ENCODE data around the gene SF3B4.
A peak's percentile ranks its signal among the peaks of the same experiment; 100 is the strongest.
"Not testable (repeated sequence)": the region's sequence is repeated elsewhere in the genome, so short reads cannot be mapped to it uniquely, and the experiment has no call there.

SF3B4 gene

DNA sequence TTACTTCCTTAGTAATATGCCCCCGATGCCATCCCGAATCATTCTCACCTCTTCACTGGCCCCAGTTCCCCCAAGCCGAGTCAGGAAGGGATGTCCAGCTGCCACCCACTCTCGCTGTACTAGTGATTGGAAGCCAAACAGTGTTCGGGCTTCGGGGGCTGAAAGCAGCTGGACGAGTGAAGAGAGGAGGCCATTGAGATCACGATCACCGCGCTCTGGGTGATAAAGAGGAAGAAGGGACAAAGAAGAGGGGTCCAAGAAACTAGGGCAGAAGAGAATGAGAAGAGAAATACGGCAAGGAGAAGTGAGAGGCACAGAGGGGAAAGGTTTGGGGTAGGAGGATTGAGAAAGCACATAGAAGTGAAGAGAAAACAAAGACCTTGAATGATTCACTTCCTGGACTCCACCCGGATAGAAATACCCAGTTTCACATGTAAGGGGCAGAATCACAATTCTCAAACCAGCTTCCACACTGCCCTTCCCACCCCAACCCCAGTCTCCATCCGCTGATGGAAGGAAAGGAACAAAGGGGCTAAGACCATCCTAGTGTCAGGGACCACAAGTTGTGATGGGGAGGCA, 3.7 kb upstream of the SF3B4 start:
- DNase-seq: no peak

DNA sequence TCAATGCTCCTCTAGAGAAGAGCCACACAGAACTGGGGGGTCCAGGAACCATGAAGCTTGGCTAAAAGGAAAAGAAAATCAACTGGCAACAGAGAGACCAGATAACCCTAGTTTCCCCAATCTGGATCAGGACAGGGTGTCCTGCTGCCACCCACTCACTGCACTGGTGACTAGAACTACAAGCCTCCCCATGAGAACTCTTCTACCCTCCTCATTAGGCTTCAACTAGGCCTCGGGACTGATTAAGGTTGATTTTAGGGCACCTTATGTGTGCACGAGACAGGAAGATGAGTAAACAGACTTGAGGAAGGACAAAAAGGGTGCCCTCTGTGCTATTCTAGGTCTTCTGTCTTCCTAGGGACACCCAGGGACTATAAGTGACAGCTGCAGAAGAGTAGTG, 2.3 kb upstream of the SF3B4 start:
- no peak for DNase-seq

DNA sequence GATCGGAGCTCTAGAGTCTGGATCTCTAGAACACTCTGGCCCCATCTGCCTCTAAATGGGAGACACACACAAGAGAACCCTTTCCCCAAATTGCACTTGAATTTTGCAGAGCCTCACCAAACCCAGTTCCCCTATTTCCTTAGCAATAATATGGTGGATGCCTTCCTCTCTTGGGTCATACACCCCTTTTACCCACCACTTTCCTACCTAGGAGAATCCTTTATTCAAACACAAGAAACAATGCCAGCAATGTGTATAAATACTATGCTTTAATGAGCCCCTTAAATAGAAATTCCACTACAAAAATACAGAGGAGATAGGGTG, 760 bp upstream of the SF3B4 start:
- no peak for DNase-seq

- no peak for DNase-seq
Observed at GRCh38 chr1:149927056-149927562, 494 bp downstream of the SF3B4 start.

DNA sequence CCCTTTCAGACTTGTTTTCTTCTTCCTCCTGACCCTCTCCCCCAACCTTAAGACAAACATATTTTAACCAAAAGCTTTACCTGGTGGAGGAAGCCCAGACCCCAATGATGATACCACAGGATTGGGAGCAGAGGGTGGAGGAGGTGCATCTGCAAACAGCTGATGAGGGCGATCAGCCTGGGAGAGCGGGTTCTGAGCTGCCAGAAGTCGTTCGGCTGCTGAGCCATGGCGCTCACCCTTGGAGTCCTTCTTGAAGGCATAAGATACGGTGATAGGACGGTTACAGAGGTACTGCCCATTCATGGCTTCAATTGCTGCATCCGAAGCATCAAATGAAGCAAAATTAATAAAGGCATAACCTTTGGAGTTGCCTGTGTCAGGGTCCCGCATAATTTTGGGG, 1.3 kb downstream of the SF3B4 start:
- DNase-seq: no peak

GRCh38 chr1:149925751-149926150, 1.9 kb downstream of the SF3B4 start:
- DNase-seq: no peak

- no peak for DNase-seq
Observed at GRCh38 chr1:149925345-149925744, 2.3 kb downstream of the SF3B4 start.

GRCh38 chr1:149923626-149924025, 4.0 kb downstream of the SF3B4 start:
- no peak for DNase-seq

GRCh38 chr1:149917571-149918144, 9.9 kb downstream of the SF3B4 start, which contains the start of gene SV2A:
Gene SV2A, minus strand, starts transcription at chr1:149917844. Its CDS starts 4,004 bp downstream, at chr1:149913840.
- DNase-seq: peak; percentile 87 to 88

DNA sequence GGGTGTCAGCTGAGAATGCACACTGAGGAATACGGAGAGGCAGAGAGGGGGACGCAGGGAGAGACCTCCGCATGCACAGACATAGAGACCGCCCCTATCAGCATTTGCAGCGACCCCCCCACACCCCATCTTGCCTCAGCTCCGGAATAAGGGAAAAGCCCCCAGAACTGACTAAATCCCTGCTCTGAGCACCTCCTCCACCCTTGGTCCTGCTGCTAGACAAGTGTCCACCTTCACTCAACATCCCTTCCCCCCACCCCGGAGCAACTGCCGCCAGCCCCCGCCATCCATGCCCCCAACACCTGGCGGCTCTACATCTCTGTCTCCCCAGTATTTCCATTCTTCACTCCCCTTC, 10.7 kb downstream of the SF3B4 start:
- DNase-seq: no peak

DNA sequence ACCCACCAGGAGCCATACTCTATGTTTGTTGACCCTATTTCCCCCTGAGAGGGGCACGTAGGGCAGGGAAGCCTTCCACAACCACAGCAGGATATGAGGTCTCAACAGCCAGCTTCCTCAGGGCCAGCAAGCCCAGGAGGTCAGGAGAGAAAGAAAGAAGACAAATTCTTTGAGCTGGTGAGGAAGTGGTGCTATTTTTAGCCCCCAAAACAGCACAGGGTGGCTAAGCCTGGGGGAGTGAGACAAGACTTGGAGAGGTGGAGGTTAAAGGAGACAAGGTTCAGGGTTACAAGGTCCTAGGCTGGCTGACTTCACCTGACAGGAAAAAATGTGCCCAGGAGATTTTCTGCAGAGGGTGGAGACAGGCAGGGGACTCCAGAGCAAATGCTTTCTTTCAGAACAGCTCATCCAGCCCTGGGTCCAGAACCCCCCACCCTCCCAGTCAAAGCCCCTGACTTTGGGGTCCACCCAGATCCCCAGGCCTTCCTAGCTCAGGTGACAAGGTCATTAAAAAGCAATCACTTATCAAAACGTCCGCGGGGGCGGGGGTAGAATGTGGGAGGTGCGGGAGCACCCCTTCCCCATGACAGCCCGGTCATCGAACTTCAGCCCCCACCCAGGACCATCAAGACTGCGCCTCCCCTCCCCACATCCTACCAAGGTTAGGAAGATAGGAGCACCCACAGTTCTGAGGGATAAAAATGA, 11.3 kb downstream of the SF3B4 start:
- no peak for DNase-seq

DNA sequence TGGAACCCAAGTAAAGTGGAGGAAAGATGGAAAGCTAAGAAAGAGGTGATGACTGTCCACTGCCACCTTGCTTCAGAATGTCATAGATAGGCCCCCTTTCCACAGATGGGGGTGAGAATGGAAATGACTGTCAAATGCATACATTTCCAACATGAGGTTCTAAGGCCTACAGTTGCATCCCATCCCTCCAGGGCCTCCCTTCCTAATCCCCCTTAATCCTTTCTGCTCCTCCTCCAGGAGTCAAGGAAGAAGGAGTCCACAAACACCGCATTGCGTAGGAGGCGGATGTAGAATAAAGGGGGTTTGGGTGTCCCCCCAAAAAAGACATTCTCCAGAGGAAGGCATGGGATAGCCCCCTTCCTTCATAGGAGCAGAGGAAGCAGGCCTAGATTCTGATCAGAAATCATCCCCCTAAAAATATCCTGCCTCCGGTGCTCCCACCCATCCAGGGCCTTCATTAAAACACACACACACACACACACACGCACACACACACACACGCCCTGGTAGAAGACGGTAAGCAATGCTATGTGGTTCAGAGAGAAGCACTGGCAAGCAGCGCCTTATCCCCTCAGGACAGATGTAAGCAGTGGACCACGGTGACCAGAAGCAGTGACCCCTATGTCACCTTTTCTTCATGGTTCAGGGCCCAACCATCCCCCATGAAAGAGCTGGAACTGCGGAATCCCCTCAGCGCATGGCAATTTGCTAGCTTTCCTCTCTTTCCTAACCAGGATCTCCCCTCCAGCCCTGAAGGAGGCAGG, 12.0 kb downstream of the SF3B4 start:
- DNase-seq: no peak

GRCh38 chr1:149914545-149914944, 13.1 kb downstream of the SF3B4 start:
- no peak for DNase-seq

DNA sequence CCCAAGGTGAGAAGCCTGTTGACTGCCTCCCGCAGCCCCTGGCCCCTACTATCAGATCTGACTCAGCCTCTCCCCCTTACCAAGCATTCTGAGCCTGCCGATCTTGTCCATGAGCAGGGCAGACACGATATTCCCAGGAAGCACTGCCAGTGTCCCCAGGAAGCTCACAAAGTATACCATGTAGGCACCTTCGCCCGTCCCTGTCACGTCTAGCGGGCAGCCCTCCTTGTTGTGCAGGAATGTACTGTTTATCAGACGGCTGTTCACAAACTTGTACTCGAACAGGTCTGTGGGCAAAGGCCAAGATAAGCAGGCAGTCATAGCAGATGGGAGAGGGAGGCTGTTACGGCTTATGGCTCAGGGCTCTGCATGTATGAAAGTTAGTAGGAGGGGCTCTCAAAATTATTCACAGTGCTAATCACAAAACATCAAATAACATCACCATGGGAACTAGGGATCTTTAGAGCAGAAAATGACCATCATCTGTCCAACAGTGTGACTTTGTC, 21.0 kb downstream of the SF3B4 start:
- DNase-seq: no peak

- DNase-seq: no peak
Observed at GRCh38 chr1:149903836-149904491, 23.6 kb downstream of the SF3B4 start.

GRCh38 chr1:149899460-149900284, 27.9 kb downstream of the SF3B4 start, which contains the start of gene BOLA1:
Gene BOLA1, plus strand, starts transcription at chr1:149899568. Its CDS starts 492 bp downstream, at chr1:149900060.
- DNase-seq: peak; percentile 94 to 98

- DNase-seq: no peak
Observed at GRCh38 chr1:149896575-149896974, 31.0 kb downstream of the SF3B4 start.

DNA sequence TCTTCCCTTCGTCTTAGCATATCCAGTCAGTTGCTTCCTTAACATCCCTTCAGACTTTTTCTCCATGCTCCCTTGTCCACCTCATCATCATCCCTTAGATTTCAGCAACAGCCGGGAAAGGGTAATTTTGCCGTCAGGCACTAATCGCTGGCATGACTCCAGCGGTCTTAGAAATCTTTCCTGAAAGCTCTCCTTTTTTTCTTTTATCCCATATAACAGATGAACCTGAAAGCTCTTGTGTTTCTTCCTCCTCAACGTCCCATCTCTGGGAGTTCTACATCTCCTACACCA, 38.7 kb downstream of the SF3B4 start:
- DNase-seq: no peak

DNA sequence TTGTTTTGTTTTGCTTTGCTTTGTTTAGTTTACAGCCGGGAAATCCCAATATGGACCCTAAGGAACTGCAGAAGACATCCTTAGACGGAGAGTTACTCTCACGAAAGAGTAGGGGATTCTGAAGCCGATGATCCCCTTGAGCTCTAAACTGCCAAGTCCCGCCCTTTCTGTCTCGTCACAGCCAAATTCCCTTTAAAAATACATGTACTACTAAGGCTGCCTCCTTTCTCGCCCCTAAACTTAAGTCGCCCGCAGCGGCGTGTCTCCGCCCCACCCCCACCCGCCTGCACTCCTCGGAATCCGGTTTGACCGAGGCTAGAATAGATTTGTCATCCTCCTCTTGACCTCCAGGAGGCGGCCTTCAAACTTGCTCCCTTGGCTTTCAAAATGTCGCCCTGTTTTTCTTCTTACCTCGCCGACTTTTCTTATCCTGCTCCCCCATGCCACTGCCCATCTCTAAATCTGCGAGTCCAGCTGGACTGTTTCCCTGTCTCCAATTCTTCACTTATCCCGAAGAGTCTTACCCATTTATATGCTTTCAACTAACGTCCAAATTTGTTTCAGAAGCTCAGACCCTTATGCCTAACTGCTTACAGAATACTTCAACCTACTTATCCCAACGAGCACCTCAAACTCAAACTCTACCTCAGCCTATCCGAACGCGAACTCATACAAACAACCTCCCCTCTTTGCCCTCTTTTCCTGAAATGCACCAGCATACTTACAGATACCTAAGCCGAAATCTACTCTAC, 39.2 kb downstream of the SF3B4 start:
- DNase-seq: peak; percentile 74 to 86

GRCh38 chr1:149887456-149888246, 40.0 kb downstream of the SF3B4 start:
- DNase-seq: peak; percentile 96 to 99

DNA sequence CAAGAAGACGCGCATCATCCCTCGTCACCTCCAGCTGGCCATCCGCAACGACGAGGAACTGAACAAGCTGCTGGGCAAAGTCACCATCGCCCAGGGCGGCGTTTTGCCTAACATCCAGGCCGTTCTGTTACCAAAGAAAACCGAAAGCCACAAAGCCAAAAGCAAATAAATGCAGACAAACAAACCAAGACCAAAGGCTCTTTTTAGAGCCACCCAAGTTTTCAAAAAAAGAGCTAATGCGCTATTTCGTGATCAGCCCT, 40.5 kb downstream of the SF3B4 start:
- DNase-seq: not testable (repeated sequence)

Data from NCI-H2081 (cell line).